SK-N-MC (cell line): Measurements from ENCODE around the gene ST6GALNAC3.

Source experiments
- DNase-seq: peaks from one replicate; pipeline ENCODE4 v3.0.0-alpha.2; 2011; ENCODE audit warnings: low read depth, low spot score
- H3K27ac ChIP-seq: fragments of 200-600 bp; sonication (generic); 2 replicates; pipeline ENCODE4 v1.5.1; 2016; ENCODE audit warnings: mixed run types
- H3K36me3 ChIP-seq: fragments of 200-600 bp; sonication (generic); 2 replicates; pipeline ENCODE4 v1.6.1; 2017; ENCODE audit warnings: antibody characterized with exemption, low read length, mixed read lengths; ENCODE audit not compliant: insufficient read depth
- H3K4me3 ChIP-seq: fragments of 200-600 bp; sonication (generic); 2 replicates; pipeline ENCODE4 v1.5.1; 2016
- H3K9ac ChIP-seq: fragments of 200-600 bp; sonication (generic); 2 replicates; pipeline ENCODE4 v1.8.0; 2017; ENCODE audit warnings: mixed run types, mixed read lengths; ENCODE audit not compliant: insufficient read length
- H3K9me3 ChIP-seq: fragments of 200-600 bp; sonication (generic); 2 replicates; pipeline ENCODE4 v1.6.1; 2017; ENCODE audit warnings: low read depth, mild to moderate bottlenecking, antibody characterized with exemption, low read length, moderate library complexity, mixed read lengths
- EZH2 ChIP-seq: fragments of 200-600 bp; sonication (generic); IDR thresholded peaks from one replicate; pipeline ENCODE4 v1.6.1; 2017; ENCODE audit warnings: antibody characterized with exemption
- FOXP2 ChIP-seq: optimal IDR thresholded peaks from 2 replicates; pipeline ENCODE3; 2011; ENCODE audit warnings: mild to moderate bottlenecking, moderate library complexity; ENCODE audit not compliant: insufficient read depth; ENCODE audit errors: extremely low read length, control extremely low read depth
- POLR2AphosphoS5 ChIP-seq: IDR thresholded peaks from 2 replicates; pipeline ENCODE4 v1.6.1; 2012; ENCODE audit warnings: mild to moderate bottlenecking, low read depth, low read length, borderline replicate concordance

ST6GALNAC3 gene

DNA sequence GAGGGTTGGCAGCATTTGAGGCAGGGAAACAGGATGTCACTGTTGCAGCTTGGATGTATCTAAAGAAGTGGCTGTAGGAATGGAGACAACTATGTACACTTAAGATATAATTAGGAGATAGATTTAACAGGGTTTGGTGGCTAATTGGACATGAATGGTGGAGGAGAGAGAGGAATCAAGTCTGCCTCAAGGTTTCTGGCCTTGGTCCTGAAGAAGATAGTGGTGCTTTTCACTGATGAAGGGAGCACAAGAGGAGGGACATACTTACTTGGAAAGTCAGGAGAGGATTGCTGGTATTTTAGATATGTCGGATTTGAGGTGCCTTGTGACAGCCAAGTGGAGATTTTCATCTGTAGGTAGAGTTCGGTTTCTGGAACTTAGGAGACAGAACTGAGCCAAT lies 123.9 kb downstream of the ST6GALNAC3 start:
- no peak overlapping the region for H3K9ac ChIP-seq
- no peak overlapping the region for H3K4me3 ChIP-seq
- H3K9me3 ChIP-seq, result no peaks in the 10 kb centered on the region
- H3K36me3 ChIP-seq, result no peaks in the 10 kb centered on the region
- no peak for DNase-seq
- H3K27ac ChIP-seq, result no peak overlapping the region
- TF ChIP-seq POLR2AphosphoS5 (no peak), EZH2 (no peak), FOXP2 (no peak)

DNA sequence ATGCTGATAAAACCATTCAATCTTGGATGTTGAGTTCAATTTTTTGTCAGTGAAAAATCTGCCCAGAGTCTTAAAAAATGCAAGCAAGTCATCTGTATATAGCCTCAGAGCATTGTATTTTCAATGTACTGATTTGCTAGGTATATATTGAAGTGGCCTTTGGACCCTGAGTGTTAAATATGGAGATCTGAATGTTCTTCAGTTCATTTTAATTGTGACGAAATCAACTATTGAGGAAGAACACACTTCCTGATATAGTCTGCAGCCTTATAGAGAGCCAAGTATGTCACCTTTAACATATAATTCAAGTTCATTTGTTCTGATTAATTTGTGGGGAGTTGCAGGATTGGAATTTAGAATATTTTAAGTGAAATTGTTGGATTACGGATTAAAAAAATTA lies 128.1 kb downstream of the ST6GALNAC3 start:
- Histone ChIP-seq H3K36me3 (no peaks in the 10 kb centered on the region), H3K9me3 (no peaks in the 10 kb centered on the region), H3K27ac (no peak overlapping the region), H3K9ac (no peak overlapping the region), H3K4me3 (no peak overlapping the region)
- DNase-seq, result no peak
- TF ChIP-seq EZH2, result no peak
- no peak for TF ChIP-seq POLR2AphosphoS5
- no peak for TF ChIP-seq FOXP2

DNA sequence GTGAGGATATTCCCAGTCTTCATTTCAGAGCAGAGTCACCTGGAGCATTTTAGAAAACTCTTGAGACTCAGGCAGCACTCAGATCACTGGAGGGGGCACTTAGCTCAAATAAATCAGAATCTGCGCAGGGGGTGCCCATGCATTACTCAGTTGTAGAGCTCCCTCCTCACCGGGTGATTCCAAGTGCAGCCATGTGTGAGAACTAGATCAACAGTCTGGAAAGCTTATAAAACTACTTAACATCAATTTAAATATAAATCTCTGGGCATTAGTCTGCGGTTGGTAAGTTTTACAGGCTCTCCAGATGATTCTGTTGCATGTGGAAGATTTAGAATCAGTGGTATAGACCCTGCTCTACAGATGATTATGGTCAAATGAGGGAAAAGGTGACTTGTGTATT lies 128.6 kb downstream of the ST6GALNAC3 start:
- no peaks in the 10 kb centered on the region for H3K36me3 ChIP-seq
- H3K4me3 ChIP-seq, result no peak overlapping the region
- no peaks in the 10 kb centered on the region for H3K9me3 ChIP-seq
- no peak overlapping the region for H3K9ac ChIP-seq
- DNase-seq, result no peak
- no peak overlapping the region for H3K27ac ChIP-seq
- TF ChIP-seq FOXP2 (no peak), EZH2 (no peak), POLR2AphosphoS5 (no peak)

DNA sequence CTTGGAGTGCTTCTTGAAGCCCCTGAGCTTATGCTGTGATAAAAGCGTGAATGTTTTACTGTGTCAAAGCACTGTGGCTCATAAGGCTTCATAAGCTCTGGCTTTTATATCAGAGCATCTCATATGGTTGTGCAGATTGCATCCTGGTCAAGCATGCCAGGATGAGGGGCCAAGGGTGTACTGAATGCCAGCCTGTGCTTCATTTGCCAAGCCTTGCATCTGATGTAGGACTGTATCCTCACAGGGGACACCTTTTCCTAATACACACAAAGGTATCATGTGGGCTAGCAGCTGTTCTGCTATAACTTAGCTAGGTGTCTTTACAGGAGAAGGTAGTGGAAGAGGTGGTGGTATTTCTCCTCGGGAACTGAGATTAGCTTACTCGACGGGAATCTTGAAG lies 134.7 kb downstream of the ST6GALNAC3 start:
- no peaks in the 10 kb centered on the region for H3K36me3 ChIP-seq
- H3K4me3 ChIP-seq, result no peak overlapping the region
- no peak overlapping the region for H3K9ac ChIP-seq
- no peak for DNase-seq
- no peak overlapping the region for H3K27ac ChIP-seq
- TF ChIP-seq EZH2 (no peak), POLR2AphosphoS5 (no peak), FOXP2 (no peak)
- no peaks in the 10 kb centered on the region for H3K9me3 ChIP-seq

DNA sequence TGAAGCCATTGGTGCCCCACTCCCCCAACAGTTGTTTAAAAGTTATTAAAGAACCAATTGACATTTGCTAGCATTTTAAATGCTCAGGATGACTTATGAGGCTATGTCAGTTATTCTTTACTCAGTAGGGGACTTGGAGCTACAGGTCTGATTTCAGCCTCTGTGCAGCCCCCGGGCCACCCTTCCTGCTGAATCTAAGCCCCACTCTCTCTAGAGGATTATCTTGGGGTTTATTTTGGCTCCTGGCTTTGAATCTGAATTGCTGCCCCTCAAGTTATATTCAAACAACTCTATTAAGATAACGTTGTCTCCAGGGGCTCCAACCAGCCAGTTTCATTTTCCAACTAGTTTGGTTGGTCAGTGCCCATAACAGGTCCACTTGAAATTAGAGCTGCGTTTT lies 135.1 kb downstream of the ST6GALNAC3 start:
- Histone ChIP-seq H3K4me3 (no peak overlapping the region), H3K27ac (no peak overlapping the region), H3K36me3 (no peaks in the 10 kb centered on the region), H3K9ac (no peak overlapping the region), H3K9me3 (no peaks in the 10 kb centered on the region)
- TF ChIP-seq EZH2, result no peak
- TF ChIP-seq POLR2AphosphoS5, result no peak
- TF ChIP-seq FOXP2, result no peak
- no peak for DNase-seq

DNA sequence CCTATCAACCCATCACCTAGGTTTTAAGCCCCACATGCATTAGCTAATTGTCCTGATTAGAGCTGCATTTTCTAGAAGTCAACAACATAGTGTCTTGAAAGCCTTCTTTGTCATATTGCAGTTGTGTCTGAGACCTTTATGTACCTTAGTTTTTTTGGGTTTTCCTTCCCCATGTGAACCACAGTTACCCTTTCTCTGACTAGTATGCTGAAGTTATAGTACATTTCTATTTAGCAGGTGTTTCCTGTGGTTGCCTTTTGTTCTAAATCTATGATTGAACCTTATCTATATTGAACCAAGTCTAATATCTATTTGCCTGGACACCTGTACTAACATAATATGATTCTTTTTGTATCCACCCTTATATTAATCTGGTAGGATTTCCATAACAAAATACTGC lies 135.6 kb downstream of the ST6GALNAC3 start:
- no peak for DNase-seq
- H3K36me3 ChIP-seq, result no peaks in the 10 kb centered on the region
- no peak for TF ChIP-seq POLR2AphosphoS5
- TF ChIP-seq FOXP2, result no peak
- TF ChIP-seq EZH2, result no peak
- H3K9me3 ChIP-seq, result no peaks in the 10 kb centered on the region
- H3K27ac ChIP-seq, result no peak overlapping the region
- H3K9ac ChIP-seq, result no peak overlapping the region
- no peak overlapping the region for H3K4me3 ChIP-seq

DNA sequence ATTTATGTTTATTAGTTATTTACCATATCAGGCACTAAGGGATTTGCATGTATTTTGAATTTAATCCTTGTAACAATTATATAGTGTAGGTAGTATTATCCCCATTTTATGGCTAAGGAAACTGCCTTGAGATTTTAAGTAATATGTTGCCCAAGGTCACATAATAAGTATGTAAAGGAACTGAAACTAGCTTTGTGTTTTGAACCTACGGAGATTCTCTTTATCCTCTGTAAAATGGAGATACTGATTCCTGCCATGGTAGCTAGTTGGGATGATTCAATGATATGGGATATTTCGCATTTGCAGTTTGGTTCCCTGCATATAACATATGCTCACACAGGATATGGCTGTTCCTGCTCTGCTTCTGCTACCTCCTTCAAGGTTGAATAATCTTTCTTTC lies 144.3 kb downstream of the ST6GALNAC3 start:
- H3K27ac ChIP-seq, result no peak overlapping the region
- H3K9me3 ChIP-seq, result no peaks in the 10 kb centered on the region
- TF ChIP-seq POLR2AphosphoS5 (no peak), FOXP2 (no peak), EZH2 (no peak)
- no peak overlapping the region for H3K9ac ChIP-seq
- no peak for DNase-seq
- H3K36me3 ChIP-seq, result no peaks in the 10 kb centered on the region
- H3K4me3 ChIP-seq, result no peak overlapping the region

DNA sequence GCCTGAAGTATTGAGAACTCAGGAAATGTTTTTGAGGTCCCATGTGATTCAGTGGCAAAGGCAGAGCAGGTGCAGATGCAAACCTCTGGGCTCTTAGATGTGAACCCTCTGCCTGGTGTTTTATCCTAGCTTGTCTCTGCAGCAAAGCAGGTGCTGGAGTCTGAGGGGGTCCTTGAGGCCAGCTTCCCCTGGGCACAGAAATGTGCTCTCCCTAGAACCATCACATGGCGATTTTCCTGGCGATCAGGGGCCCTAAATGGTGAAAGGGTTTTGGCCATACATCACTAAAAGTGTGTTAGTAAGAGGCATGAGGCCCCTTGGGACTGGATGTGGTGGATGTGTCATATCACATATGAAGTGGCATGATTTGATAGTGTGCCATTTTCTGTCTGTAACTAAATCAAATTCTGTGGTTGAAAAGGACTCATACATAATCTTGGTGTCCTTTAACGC lies 144.8 kb downstream of the ST6GALNAC3 start:
- no peak overlapping the region for H3K27ac ChIP-seq
- no peaks in the 10 kb centered on the region for H3K9me3 ChIP-seq
- DNase-seq, result no peak
- H3K9ac ChIP-seq, result no peak overlapping the region
- no peak overlapping the region for H3K4me3 ChIP-seq
- TF ChIP-seq FOXP2 (no peak), EZH2 (no peak), POLR2AphosphoS5 (no peak)
- no peaks in the 10 kb centered on the region for H3K36me3 ChIP-seq

DNA sequence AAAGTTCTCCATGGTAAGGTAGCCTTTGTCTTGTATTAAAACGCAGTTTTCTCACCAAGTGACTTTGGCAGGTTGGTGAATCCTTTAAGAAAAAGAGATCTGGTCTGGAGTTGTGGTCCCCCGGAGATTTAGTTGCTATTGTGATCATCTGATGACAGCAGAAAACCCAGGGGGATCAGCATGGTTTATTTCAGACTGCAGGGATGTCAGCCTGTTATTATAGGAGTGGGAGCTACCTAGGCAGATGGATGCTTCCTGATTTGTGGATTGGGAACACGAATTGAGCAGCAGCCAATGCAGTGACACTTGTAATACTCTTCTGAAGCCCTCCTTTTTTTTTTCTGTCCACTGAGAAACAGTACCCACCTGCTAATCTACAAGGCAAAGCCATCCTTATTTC lies 150.2 kb downstream of the ST6GALNAC3 start:
- Histone ChIP-seq H3K9me3 (no peaks in the 10 kb centered on the region), H3K27ac (no peak overlapping the region), H3K36me3 (no peaks in the 10 kb centered on the region), H3K4me3 (no peak overlapping the region), H3K9ac (no peak overlapping the region)
- no peak for TF ChIP-seq EZH2
- TF ChIP-seq FOXP2, result no peak
- no peak for TF ChIP-seq POLR2AphosphoS5
- no peak for DNase-seq
